Stimulated activated CD4-positive, alpha-beta T cell treated with anti-CD3 and anti-CD28 coated beads, TNF-alpha, amount 100 ng/mL, for 48 hours (primary cell): ENCODE measurements around the gene GPR84.
A peak's percentile ranks its signal among the peaks of the same experiment; 100 is the strongest.

ENCODE experiments used
- DNase-seq, 3 donors: peaks; one replicate each; pipeline ENCODE4 v3.0.0-alpha.2; 2020; ENCODE audit warnings: low read depth in 3 of 3

Gene GPR84

GRCh38 chr12:54392485-54393206 lies 28.4 kb upstream of the GPR84 start:
- no peak for DNase-seq

- peak in 1 of 3 donors; percentile 60 for DNase-seq
These were observed 26.6 kb upstream of the GPR84 start for GRCh38 chr12:54390668-54391551.

- DNase-seq = no peak
These were observed 25.9 kb upstream of the GPR84 start for GRCh38 chr12:54390176-54390667.

- no peak for DNase-seq
These were observed 25.4 kb upstream of the GPR84 start for GRCh38 chr12:54389607-54390175.

GRCh38 chr12:54389134-54389508 lies 24.8 kb upstream of the GPR84 start:
- DNase-seq = no peak

- DNase-seq = no peak
These were observed 24.2 kb upstream of the GPR84 start for GRCh38 chr12:54388237-54389133.

- no peak for DNase-seq
These were observed 22.8 kb upstream of the GPR84 start for GRCh38 chr12:54387114-54387467.

- DNase-seq = no peak
These were observed 22.3 kb upstream of the GPR84 start for GRCh38 chr12:54386403-54387113.

- DNase-seq = no peak
These were observed 21.1 kb upstream of the GPR84 start for GRCh38 chr12:54385251-54385914.

GRCh38 chr12:54384591-54385041 lies 20.3 kb upstream of the GPR84 start, which contains the start of gene ZNF385A:
Gene ZNF385A (minus strand): TSS chr12:54384733. CDS start chr12:54384514, 219 bp downstream.
- no peak for DNase-seq

GRCh38 chr12:54383041-54383609 lies 18.8 kb upstream of the GPR84 start:
- DNase-seq = peak in 1 of 3 donors; percentile 43

GRCh38 chr12:54381136-54381535 lies 16.9 kb upstream of the GPR84 start:
- DNase-seq = no peak

GRCh38 chr12:54379398-54380201 lies 15.3 kb upstream of the GPR84 start:
- DNase-seq = peak; percentile 81 to 95 (median 81)

GRCh38 chr12:54378796-54379397 lies 14.6 kb upstream of the GPR84 start:
- DNase-seq = no peak

- no peak for DNase-seq
These were observed 13.7 kb upstream of the GPR84 start for GRCh38 chr12:54377797-54378515.

- no peak for DNase-seq
These were observed 12.7 kb upstream of the GPR84 start for GRCh38 chr12:54377007-54377406.

GRCh38 chr12:54376596-54376995 lies 12.3 kb upstream of the GPR84 start:
- no peak for DNase-seq

GRCh38 chr12:54375259-54375579 lies 10.9 kb upstream of the GPR84 start:
- no peak for DNase-seq
